GM12878 (cell line): ENCODE measurements around the gene TXLNA. TPM values are rescaled to one million over a fixed set of nuclear protein-coding genes. Genes with fewer than 3 reads are reported as not detected.
A peak's percentile ranks its signal among the peaks of the same experiment; 100 is the strongest.
"Not testable (repeated sequence)": the region's sequence is repeated elsewhere in the genome, so short reads cannot be mapped to it uniquely, and the experiment has no call there.

ENCODE experiments used
- ATAC-seq: fragments of 200-7000 bp; cut with Tn5 transposase; 3 replicates; pipeline ENCODE4 v1.9.1; 2020; ENCODE audit warnings: mild to moderate bottlenecking, moderate library complexity
- BruUV-seq: library from RNA; stranded (reverse); fragments of 400-500 nt; replicated peaks from 2 replicates; lab custom pipeline; 2021; lab: Mats Ljungman, UMichigan
- CTCF ChIA-PET: fragments of 300-600 bp; sonication (Branson Sonifier 250); formaldehyde crosslinking; extraction: SDS; loops from one replicate; lab custom pipeline; 2021; ENCODE audit warnings: inconsistent platforms; lab: Yijun Ruan, JAX
- POLR2A ChIA-PET: fragments of 350-600 bp; formaldehyde crosslinking; extraction: SDS; loops from one replicate; lab custom pipeline; 2021; ENCODE audit warnings: inconsistent platforms; lab: Charles Lee
- RAD21 ChIA-PET: fragments of 300-600 bp; sonication (Branson Sonifier 250); formaldehyde crosslinking; loops from one replicate; lab custom pipeline; 2023; ENCODE audit warnings: antibody characterized with exemption; ENCODE audit not compliant: unreplicated experiment; lab: Charles Lee
- SMC1A ChIA-PET: fragments of 300-600 bp; sonication (Branson Sonifier 250); formaldehyde crosslinking; loops from one replicate; lab custom pipeline; 2023; ENCODE audit not compliant: unreplicated experiment, uncharacterized antibody; lab: Charles Lee
- DNase-seq: peaks from one replicate; pipeline ENCODE4 v3.0.0-alpha.2; 2011; ENCODE audit warnings: low read depth, low spot score
- FAIRE-seq: peaks from 3 replicates; lab custom pipeline; 2011; peaks lifted over from hg19 to GRCh38; lab: Jason Lieb, UNC
- H2AFZ ChIP-seq: 2 replicates; pipeline ENCODE4 v1.6.0; 2011; ENCODE audit warnings: low read depth, low read length, control low read depth; ENCODE audit not compliant: control insufficient read depth
- H3K27ac ChIP-seq: 2 replicates; pipeline ENCODE4 v1.5.1; 2011; ENCODE audit warnings: control low read depth; ENCODE audit not compliant: control insufficient read depth, insufficient read depth
- H3K27me3 ChIP-seq, 2 experiments: replicated peaks in 1 of 2; 2 replicates each; pipeline versions ENCODE4 v1.6.0 to v1.6.1; 2011; ENCODE audit warnings: low read length in 1 of 2; ENCODE audit not compliant: control insufficient read depth in 2 of 2, insufficient read depth in 2 of 2
- H3K36me3 ChIP-seq, 2 experiments: 2 replicates each; pipeline ENCODE4 v1.5.1; 2011; ENCODE audit warnings: low read length in 1 of 2; ENCODE audit not compliant: control insufficient read depth in 2 of 2, insufficient read depth in 2 of 2
- H3K4me1 ChIP-seq: 2 replicates; pipeline ENCODE4 v1.6.1; 2011; ENCODE audit warnings: mild to moderate bottlenecking, low read length, moderate library complexity, mixed read lengths; ENCODE audit not compliant: control insufficient read depth, insufficient read depth
- H3K4me2 ChIP-seq: 2 replicates; pipeline ENCODE4 v1.6.0; 2011; ENCODE audit warnings: control low read depth; ENCODE audit not compliant: control insufficient read depth, insufficient read depth
- H3K4me3 ChIP-seq: fragments of 200-600 bp; sonication (generic); 2 replicates; pipeline ENCODE4 v1.5.1; 2016
- H3K79me2 ChIP-seq: 2 replicates; pipeline ENCODE4 v1.6.0; 2011; ENCODE audit warnings: low read length; ENCODE audit not compliant: control insufficient read depth, insufficient read depth
- H3K9ac ChIP-seq: 2 replicates; pipeline ENCODE4 v1.8.0; 2011; ENCODE audit warnings: low read length, control low read depth, mixed read lengths; ENCODE audit not compliant: control insufficient read depth, insufficient read depth
- H3K9me3 ChIP-seq: replicated peaks from 3 replicates; pipeline ENCODE4 v1.5.1; 2011; ENCODE audit warnings: mild to moderate bottlenecking, low read length; ENCODE audit not compliant: control insufficient read depth, insufficient read depth
- H4K20me1 ChIP-seq: 2 replicates; pipeline ENCODE4 v1.6.0; 2011; ENCODE audit not compliant: control insufficient read depth, insufficient read depth
- CHD1 ChIP-seq: IDR thresholded peaks from 2 replicates; pipeline ENCODE4 v1.6.1; 2012; ENCODE audit warnings: low read depth, low read length, improper control_type of control experiment
- IKZF1 ChIP-seq: fragments of 450-650 bp; conservative IDR thresholded peaks from 2 replicates; pipeline ENCODE4 v1.6.1; 2017; ENCODE audit warnings: antibody characterized with exemption, mild to moderate bottlenecking
- LARP7 ChIP-seq: fragments of 450-650 bp; IDR thresholded peaks from 2 replicates; pipeline ENCODE4 v1.6.1; 2017; ENCODE audit warnings: mild to moderate bottlenecking
- RCOR1 ChIP-seq: conservative IDR thresholded peaks from 2 replicates; pipeline ENCODE4 v1.6.1; 2012; ENCODE audit warnings: low read depth, low read length, improper control_type of control experiment
- SP1 ChIP-seq: IDR thresholded peaks from one replicate; pipeline ENCODE4 v1.6.1; 2011; ENCODE audit warnings: low read depth, low read length
- SPI1 ChIP-seq: IDR thresholded peaks from 2 replicates; pipeline ENCODE4 v1.6.1; 2011; ENCODE audit warnings: low read depth, mild to moderate bottlenecking, low read length, moderate library complexity, borderline replicate concordance; ENCODE audit not compliant: insufficient read depth
- ZZZ3 ChIP-seq: IDR thresholded peaks from 2 replicates; pipeline ENCODE4 v1.6.1; 2011; ENCODE audit warnings: low read depth; ENCODE audit not compliant: control insufficient read depth, insufficient read length
- WGBS: methylation state at CpG from one replicate; pipeline ENCODE4 v1.1.6; 2016; ENCODE audit warnings: low lambda C conversion rate; ENCODE audit not compliant: insufficient replicate concordance, insufficient coverage; ENCODE audit errors: missing lambda C conversion rate; 5-methylcytosine and 5-hydroxymethylcytosine counted together
- in situ Hi-C: fragments of 300-500 bp; cut with MboI; formaldehyde crosslinking; loops from 9 replicates; pipeline ENCODE4 v1.14.3; 2018; ENCODE audit warnings: mixed read lengths
- intact Hi-C: fragments of 100-400 bp; cut with micrococcal nuclease; formaldehyde crosslinking; loops from one replicate; pipeline ENCODE4 v1.14.2; 2022; ENCODE audit not compliant: unreplicated experiment
- polyA plus RNA-seq, 11 experiments: library from polyadenylated mRNA; depleted of rRNA in 4 of 11; unstranded in 6 of 11; stranded (reverse) in 5 of 11; fragments of >200 nt; fragmentation: Nextera tagmentation in 4 of 11; fragmentation: Illumina TruSeq in 1 of 11; extraction: Ambion mirVana in 4 of 11; extraction: Trizol in 1 of 11; gene quantifications; 1 replicate in 1 of 11; 2 replicates in 10 of 11; pipeline versions ENCODE4 v1.2.1 to v1.2.3, GENCODE V29; 2011 to 2016; ENCODE audit warnings: inconsistent platforms in 2 of 11, missing spikeins in 2 of 11, low read depth in 1 of 11
- total RNA-seq, 4 experiments: library from RNA; depleted of rRNA in 3 of 4; stranded (reverse); fragments of >200 nt in 3 of 4; fragmentation: Illumina TruSeq in 1 of 4; extraction: Trizol in 1 of 4; gene quantifications; 2 replicates each; pipeline versions ENCODE4 v1.2.1 to v1.2.3, GENCODE V29; 2013 to 2021
- TF ChIP-seq, protein P1 (sequence below): fragments of 450-650 bp; IDR thresholded peaks from 2 replicates; pipeline ENCODE4 v1.6.1; 2017; ENCODE audit warnings: mild to moderate bottlenecking, moderate library complexity
- TF ChIP-seq, protein P2 (sequence below): fragments of 450-650 bp; IDR thresholded peaks from 2 replicates; pipeline ENCODE4 v1.6.1; 2016; ENCODE audit warnings: mild to moderate bottlenecking, moderate library complexity, borderline replicate concordance
- TF ChIP-seq, protein P3 (sequence below): fragments of 450-650 bp; conservative IDR thresholded peaks from 2 replicates; pipeline ENCODE4 v1.6.1; 2017; ENCODE audit warnings: mild to moderate bottlenecking, moderate library complexity

The TXLNA gene
- total and polyA plus RNA-seq, 10 of the 15 experiments (the other 5 are each of a cell fraction or from before 2014, with no cell fraction given), result 7.2 to 93.7 (median 47.9) TPM

DNA sequence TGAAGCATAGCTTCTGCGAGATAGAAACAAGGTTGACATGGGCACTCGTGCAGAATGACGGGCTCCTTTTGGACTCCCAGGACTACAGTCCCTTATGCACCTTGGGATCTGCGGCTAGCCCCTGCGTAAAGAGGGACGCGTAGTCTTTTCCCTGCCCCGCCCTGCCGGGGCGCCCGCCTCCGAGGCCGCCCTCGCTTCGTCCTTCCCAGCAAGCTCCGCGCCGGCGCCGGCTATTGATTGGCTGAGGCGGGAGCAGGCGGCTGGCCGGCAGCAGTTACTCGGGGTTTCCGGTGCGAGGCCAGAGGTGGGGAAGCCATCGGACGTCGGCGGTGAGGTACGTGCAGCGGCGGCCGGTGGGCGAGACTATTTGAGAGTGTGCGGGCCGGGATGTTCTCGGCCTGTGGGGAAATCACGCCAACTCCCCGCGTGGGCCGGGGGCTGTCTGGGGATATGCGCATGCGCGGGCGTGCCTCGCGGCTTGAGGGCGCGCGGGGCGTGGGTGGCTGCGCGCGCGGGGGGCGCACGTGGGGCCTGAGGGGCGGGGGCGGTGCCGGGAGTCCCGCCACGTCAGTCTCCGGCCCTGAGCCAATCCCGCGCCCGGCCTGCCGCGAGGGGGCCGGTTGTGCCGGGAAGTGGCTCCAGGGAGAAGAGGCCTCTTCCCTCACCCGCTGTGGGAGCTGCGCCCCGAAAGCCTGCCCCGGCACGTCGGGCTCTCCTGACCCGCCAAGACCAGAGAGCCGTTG lies at the start of gene TXLNA (continued):
- TF ChIP-seq, protein P1, sequence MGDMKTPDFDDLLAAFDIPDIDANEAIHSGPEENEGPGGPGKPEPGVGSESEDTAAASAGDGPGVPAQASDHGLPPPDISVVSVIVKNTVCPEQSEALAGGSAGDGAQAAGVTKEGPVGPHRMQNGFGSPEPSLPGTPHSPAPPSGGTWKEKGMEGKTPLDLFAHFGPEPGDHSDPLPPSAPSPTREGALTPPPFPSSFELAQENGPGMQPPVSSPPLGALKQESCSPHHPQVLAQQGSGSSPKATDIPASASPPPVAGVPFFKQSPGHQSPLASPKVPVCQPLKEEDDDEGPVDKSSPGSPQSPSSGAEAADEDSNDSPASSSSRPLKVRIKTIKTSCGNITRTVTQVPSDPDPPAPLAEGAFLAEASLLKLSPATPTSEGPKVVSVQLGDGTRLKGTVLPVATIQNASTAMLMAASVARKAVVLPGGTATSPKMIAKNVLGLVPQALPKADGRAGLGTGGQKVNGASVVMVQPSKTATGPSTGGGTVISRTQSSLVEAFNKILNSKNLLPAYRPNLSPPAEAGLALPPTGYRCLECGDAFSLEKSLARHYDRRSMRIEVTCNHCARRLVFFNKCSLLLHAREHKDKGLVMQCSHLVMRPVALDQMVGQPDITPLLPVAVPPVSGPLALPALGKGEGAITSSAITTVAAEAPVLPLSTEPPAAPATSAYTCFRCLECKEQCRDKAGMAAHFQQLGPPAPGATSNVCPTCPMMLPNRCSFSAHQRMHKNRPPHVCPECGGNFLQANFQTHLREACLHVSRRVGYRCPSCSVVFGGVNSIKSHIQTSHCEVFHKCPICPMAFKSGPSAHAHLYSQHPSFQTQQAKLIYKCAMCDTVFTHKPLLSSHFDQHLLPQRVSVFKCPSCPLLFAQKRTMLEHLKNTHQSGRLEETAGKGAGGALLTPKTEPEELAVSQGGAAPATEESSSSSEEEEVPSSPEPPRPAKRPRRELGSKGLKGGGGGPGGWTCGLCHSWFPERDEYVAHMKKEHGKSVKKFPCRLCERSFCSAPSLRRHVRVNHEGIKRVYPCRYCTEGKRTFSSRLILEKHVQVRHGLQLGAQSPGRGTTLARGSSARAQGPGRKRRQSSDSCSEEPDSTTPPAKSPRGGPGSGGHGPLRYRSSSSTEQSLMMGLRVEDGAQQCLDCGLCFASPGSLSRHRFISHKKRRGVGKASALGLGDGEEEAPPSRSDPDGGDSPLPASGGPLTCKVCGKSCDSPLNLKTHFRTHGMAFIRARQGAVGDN, result peak; percentile 100
- TF ChIP-seq SPI1, result no peak
- TF ChIP-seq IKZF1, result peak; percentile 90
- TF ChIP-seq, protein P2, sequence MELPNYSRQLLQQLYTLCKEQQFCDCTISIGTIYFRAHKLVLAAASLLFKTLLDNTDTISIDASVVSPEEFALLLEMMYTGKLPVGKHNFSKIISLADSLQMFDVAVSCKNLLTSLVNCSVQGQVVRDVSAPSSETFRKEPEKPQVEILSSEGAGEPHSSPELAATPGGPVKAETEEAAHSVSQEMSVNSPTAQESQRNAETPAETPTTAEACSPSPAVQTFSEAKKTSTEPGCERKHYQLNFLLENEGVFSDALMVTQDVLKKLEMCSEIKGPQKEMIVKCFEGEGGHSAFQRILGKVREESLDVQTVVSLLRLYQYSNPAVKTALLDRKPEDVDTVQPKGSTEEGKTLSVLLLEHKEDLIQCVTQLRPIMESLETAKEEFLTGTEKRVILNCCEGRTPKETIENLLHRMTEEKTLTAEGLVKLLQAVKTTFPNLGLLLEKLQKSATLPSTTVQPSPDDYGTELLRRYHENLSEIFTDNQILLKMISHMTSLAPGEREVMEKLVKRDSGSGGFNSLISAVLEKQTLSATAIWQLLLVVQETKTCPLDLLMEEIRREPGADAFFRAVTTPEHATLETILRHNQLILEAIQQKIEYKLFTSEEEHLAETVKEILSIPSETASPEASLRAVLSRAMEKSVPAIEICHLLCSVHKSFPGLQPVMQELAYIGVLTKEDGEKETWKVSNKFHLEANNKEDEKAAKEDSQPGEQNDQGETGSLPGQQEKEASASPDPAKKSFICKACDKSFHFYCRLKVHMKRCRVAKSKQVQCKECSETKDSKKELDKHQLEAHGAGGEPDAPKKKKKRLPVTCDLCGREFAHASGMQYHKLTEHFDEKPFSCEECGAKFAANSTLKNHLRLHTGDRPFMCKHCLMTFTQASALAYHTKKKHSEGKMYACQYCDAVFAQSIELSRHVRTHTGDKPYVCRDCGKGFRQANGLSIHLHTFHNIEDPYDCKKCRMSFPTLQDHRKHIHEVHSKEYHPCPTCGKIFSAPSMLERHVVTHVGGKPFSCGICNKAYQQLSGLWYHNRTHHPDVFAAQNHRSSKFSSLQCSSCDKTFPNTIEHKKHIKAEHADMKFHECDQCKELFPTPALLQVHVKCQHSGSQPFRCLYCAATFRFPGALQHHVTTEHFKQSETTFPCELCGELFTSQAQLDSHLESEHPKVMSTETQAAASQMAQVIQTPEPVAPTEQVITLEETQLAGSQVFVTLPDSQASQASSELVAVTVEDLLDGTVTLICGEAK, result peak; percentile 68
- no peak for TF ChIP-seq ZZZ3
- TF ChIP-seq LARP7, result no peak; the same call in none of the 2 replicates
- TF ChIP-seq SP1, result no peak
- 0 out of 2 replicates have a peak, but pooled peaks have one; percentile 47 for TF ChIP-seq RCOR1
- TF ChIP-seq CHD1, result no peak
- TF ChIP-seq, protein P3, sequence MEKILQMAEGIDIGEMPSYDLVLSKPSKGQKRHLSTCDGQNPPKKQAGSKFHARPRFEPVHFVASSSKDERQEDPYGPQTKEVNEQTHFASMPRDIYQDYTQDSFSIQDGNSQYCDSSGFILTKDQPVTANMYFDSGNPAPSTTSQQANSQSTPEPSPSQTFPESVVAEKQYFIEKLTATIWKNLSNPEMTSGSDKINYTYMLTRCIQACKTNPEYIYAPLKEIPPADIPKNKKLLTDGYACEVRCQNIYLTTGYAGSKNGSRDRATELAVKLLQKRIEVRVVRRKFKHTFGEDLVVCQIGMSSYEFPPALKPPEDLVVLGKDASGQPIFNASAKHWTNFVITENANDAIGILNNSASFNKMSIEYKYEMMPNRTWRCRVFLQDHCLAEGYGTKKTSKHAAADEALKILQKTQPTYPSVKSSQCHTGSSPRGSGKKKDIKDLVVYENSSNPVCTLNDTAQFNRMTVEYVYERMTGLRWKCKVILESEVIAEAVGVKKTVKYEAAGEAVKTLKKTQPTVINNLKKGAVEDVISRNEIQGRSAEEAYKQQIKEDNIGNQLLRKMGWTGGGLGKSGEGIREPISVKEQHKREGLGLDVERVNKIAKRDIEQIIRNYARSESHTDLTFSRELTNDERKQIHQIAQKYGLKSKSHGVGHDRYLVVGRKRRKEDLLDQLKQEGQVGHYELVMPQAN, result peak; percentile 91

DNA sequence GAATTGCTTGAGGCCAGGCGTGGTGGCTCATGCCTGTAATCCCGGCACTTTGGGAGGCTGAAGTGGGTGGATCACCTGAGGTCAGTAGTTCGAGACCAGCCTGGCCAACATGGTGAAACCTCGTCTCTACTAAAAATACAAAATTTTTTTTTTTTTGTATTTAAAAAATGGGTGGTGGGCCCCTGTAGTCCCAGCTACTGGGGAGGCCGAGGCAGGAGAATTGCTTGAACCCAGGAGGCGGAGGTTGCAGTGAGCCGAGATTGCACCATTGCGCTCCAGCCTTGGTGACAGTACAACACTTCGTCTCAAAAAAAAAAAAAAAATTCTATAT lies 45.6 kb upstream of the TXLNA start:
- H3K79me2 ChIP-seq, H2AFZ ChIP-seq, RAD21 ChIA-PET, H3K4me3 ChIP-seq, H4K20me1 ChIP-seq, ATAC-seq, H3K4me1 ChIP-seq, H3K9ac ChIP-seq, BruUV-seq, H3K4me2 ChIP-seq, H3K27me3 ChIP-seq, intact Hi-C loops, DNase-seq, FAIRE-seq, in situ Hi-C loops, H3K36me3 ChIP-seq, SMC1A ChIA-PET, H3K9me3 ChIP-seq, H3K27ac ChIP-seq: not testable (repeated sequence)
- ChIA-PET CTCF (interaction anchor here (0.6 kb wide), 1 partner anchor 546 kb away, joined by 4 read pairs; no protein-coding TSS in a partner anchor), POLR2A (interaction anchor here (0.7 kb wide), 1 partner anchor 15 kb away, joined by 3 read pairs; no protein-coding TSS in a partner anchor)
- 96% methylated on average over 9 of the region's 9 CpGs for WGBS
